NCI-H1436 (cell line): ENCODE results near the gene GAB4.
A peak's percentile ranks its signal among the peaks of the same experiment; 100 is the strongest.
"Not testable (repeated sequence)": the region's sequence is repeated elsewhere in the genome, so short reads cannot be mapped to it uniquely, and the experiment has no call there.

ENCODE experiments used
- DNase-seq: peaks from one replicate; lab custom pipeline; 2025; lab: John Stamatoyannopoulos, UW

Gene GAB4

DNA sequence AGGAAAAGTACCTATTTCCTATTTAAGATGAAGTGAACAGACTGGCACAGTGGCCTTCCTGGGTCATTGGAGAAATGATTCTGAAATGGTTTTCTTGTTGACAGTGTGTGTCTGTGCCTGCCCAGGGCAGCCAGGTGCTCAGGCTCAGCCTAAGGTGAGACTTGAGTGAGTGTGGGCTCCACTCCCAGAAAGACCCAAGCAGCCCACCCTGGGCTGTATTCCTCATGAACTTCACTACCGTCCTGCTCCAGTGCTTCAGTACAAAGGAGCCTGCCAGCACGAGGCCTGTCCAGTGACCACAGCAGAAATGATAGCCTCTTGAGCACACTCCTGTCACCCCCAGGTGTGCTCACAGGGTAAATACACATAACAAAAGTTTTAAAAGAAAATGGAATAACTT is 49.5 kb downstream of the GAB4 start:
- DNase-seq: no peak

DNA sequence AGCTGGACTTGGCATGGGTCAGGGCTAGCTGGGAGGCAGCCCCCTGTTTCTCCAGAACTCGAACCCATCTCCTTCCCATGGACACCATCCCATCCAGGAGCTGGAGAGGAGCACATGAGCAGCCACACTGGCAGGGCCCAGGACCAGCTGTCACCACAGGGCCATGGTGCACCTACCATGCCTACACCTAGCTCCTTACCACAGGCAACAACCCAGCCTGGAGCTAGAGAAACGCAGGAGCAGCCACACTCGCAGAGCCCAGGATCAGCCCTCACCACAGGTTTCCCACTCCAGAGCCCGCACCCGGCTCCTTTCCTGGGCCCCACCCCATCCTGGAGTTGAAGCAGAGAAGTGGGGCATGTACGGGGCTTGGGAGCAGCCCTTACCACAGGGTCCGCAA is 50.2 kb downstream of the GAB4 start:
- no peak for DNase-seq

DNA sequence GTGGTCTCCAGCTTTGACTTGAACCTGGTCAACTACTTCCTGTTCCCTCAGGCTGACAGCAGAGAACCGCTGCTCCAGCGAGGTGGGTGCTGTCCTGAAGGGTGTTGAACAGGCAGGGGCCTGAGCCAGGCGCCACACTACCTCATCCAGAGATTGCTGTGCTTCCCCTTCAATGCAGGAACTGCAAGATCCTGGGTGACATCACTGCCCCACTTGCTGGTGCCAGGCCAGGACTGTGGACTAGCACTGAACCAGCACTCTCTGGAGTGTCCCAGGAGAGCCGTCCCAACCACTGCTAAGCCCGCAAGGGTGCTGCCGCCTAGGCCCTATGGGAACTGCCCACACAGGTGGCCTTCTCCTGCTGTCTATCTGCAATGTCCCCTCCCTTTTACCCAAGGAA is 51.7 kb downstream of the GAB4 start:
- no peak for DNase-seq

DNA sequence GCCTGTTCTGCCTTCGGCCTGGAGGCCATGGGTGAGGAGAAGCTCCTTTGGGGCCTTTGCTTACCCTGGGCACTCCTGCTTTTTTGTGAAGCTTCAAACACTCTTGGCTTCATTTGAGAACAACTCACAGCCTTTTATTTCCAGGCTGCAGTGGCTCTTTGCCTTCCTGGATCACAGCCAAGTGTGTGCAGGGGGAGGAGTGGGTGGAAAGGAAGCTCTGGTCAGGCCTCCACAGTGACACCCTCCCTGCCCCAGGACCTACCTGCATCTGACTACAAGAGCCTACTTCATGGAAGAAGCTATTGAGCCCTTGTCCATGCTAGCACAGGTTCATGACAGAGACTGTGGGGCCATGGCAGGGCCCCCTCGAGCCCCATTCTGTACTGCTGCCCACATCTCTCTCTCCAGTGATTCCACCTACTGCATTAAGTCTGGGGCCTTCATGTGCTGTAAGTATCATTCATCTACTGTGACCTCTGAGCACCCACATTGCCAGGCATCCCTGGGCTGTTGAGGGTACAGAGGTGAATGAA is 52.3 kb downstream of the GAB4 start:
- DNase-seq: no peak

DNA sequence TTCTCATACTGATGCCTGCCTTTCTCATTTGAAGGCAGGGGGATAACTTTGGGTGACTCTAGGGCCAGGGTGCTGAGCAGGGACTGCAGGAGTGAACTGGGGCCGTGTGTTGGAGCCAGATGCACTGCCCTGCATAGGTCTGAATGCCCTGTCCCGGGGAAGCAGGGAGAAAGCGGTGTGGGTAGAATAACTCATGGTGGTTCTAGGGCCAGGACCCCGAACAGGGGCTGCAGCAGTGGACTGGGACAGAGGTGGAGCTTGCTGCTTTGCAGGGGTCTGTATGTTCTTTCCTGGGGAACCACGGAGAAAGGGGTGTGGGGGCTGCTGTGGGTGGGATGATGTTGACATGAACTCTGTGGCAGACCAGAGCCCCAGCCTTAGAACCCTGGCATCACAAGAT is 52.9 kb downstream of the GAB4 start:
- no peak for DNase-seq

DNA sequence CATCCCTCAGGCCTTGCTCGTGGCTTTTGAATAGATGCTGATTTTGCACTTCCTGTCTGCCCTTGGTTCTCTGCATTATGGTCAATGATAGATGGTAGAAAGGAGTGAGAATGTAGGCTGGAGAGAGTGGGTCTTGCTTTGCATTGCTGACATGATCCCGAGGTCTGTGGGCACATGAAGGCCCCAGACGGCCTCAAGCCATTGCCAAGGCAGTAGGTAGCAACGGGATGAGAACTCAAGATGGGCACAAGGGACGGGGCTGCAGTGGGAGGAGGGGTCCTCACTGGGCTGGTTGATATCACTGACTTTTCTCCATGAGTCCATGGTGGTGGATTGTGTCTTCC is 54.0 kb downstream of the GAB4 start:
- no peak for DNase-seq

DNA sequence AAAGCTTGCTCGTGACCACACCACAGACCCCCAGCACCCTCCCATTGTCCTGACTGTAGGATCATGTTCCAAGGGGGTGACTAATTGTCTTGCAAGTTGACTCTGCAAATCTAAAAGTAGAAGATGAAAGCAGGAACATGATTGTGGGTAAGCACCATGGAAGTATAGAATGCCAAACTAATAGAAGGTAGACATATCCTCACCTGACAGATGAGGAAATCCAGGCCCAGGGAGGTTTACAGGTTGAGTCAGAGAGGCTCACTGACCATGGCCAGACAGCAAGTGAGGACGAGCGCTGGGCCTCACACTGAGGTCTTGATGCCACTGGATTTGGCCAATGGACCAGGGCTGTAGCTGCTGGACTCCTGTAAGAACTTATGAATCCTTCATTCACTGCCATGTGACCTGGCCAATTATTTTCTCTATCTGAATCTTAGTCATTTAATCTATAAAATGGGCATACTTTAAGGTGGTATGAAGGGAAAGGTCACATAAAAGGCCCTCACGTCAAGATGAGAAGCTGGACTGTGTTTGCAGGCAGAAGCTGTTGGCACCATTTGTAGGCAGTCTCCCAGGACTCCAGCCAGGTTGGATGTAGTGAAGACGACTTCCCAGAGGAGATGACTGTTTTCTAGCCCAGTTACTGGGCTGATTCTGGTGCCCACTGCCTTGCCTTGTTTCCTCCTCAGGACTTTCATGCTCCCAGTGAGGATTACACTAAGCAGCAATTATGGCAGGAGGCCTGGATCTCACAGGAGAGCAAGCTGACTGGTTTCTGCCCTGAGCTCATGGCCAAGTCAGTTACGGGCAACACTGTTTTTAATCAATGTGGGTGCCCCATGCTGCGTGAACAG is 54.6 kb downstream of the GAB4 start:
- DNase-seq: no peak

DNA sequence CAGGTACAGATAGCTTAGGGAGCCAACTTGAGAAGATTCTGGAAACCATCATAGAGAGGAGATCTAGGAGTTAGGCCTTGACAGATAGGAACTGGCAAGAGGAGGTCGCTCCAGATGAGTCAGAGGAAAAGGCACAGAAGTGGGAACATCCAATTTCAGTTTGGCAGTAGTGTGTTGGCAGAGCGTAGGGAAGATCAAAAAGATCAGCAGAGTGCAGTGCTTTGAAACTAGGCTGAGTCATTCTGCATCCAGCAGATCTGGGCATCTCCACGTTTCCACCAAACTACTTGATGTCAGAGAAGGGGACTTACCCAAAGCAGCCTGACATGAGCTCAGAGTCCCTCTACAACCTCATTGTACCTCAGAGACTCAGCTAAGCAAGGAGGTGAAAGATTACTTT is 58.5 kb downstream of the GAB4 start:
- no peak for DNase-seq

DNA sequence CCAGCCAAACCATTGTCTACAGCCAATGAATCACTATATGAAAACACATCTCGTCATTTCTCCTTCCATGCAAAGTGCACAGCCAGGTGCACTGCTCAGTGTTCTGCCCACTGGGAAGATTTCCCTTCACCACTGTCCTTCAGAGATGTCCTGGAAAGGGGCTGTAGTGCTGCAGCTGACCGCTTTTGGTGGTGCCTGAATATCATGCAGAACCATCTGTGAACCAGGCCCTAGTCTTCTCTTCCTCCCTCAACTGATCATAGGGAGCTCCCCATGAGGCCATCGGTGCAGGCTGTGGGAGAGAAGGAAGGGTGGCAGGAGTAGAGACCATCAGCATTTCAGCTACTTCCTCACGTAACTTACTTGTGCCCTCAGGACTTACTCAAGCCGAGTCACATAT is 70.2 kb downstream of the GAB4 start:
- DNase-seq: no peak

DNA sequence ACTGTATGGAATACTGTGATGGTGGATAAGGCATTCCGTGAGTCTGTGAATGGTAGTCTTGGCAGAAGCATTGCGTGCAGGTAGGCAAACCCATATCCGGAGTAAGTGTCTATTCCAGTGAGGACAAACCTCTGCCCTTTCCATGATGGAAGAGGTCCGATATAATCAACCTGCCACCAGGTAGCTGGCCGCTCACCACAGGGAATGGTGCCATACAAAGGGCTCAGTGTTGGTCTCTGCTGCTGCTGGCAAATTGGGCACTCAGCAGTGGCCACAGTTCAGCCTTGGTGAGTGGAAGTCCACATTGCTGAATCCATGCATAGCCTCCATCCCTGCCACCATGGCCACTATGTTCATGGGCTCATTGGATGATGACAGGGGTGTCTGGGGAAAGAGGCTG is 70.8 kb downstream of the GAB4 start:
- not testable (repeated sequence) for DNase-seq

DNA sequence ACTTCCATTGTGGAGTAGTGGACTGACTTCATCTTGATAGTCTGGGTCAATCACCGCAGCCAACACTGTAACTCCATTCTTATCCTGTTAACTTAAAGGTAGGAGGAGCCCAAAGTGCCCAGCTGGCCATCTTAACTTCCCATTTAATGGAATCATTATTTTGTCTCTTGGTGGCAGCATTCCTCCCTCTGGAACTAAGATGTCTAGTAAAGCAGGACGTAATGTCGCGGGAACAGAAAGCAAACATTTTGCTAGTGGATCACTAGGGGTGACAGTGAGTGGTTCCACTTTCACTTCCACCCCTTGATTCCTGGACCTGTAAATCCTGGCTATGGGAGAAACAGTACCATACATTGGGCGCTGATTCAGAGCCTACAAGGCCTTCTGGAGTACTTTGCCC is 71.4 kb downstream of the GAB4 start:
- DNase-seq: no peak

DNA sequence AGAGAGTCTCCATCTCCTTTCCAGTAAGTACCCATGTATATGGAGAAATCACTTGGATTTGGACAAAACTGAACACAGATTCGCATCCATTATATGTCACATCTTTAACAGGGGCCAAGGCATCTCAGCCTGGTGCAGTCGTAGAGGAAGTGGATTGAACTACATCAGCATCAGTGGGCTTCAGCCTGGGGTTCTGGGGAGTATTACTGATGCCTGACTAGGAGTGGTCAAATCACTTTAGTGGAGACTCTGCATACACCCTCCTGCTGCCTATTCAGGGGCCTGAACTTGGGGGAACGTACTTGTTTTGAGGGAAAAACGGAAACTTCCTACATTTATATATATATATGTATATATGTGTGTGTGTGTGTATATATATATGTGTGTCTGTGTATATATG is 72.8 kb downstream of the GAB4 start:
- DNase-seq: no peak

DNA sequence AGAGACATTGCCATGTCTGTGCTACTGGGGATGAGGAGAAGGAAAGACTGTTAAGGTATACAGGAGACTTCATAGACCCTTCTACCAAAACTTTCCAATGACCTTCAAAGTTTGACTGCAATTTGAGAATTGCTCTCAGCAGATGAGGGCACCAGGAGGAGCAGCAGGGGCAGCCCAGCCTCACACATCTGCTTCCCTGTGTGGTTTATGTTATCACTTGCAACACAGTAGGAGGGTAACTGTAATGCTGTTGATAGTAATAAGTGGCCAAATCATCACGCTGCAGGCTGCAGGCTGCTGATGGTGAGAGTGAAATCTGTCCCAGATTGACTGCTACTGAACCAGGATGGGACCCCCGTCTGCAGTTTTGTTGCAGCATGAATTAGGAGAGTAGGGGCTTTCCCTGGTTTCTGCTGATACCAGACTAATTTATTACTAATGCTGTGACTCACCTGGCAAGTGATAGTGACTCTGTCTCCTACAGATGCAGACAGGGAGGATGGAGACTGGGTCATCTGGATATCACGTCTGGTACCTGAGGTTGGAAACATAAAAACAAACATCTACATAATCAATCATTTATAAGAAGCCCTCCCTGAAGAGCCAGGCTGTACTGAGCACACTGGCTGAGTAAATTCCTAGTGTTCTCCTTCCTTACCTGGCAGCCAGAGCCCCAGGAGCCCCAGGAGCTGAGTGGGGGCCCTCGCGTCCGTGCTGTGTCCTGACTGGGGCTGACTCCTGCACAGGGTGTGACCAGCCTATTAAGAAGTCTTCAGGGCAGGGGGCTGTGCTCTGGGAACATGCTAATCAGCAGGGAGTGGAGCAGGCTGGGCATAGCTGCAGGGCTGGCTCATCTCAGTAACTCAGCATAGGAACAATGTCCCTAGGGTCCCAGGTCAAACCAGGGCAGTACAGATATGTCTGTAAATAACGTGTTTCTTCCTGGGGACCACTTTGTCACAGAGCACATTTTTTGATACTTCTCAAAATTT is 74.4 kb downstream of the GAB4 start:
- no peak for DNase-seq

DNA sequence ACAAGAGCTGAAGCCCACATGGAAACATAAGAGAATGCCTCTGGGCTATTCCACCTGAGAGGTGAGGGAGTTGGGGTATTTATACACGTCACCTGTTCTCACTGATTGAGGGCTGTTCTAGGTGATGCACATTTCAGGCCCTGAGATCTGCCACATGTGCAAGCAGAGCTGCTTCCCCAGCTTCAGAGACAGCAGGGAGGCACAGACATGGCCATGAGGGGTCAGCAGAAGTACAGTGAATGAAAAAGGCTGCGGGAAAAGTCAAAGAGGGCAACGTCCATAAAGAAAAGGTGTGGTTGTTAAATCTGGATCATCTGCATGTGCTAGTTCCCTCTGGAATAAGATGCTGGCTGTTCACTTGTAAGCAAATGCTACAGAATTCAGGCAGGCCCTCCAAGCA is 75.4 kb downstream of the GAB4 start:
- DNase-seq: no peak

DNA sequence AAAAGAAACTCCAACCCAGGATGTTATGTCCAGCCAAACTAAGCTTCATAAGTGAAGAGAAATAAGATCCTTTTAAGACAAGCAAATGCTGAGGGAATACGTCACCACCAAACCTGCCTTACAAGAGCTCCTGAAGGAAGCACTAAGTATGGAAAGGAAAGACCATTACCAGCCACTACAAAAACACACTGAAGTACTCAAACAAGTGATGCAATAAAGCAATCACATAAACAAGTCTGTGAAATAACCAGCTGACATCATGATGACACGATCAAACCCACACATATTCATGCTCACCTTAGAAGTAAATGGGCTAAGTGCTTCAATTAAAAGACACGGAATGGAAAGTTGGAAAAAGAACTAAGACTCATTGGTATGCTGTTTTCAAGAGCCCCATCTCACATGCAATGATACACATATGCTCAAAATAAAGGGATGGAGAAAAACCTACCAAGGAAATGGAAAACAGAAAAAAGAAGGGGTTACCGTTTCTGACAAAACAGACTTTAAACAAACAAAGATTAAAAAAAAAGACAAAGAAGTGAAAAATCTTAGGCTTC is 82.5 kb downstream of the GAB4 start:
- no peak for DNase-seq

DNA sequence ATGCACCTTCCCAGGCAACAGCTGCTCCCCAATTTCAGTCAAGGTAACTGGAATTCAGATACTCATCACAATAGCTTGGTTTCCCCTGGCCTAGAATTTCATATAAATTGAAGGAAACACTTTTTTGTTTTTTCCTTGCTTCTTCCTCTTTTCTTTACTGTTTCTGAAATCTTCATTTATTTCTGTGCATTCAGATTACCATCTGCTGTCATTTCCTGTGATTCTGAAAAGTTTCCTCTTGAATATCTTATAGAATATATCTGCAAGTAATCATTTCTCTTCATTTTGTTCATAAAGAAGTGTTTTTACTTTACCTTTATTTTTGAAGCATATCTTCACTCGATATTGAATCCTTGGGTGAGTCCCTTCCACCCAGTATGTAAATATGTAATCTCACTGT is 85.3 kb downstream of the GAB4 start:
- no peak for DNase-seq

DNA sequence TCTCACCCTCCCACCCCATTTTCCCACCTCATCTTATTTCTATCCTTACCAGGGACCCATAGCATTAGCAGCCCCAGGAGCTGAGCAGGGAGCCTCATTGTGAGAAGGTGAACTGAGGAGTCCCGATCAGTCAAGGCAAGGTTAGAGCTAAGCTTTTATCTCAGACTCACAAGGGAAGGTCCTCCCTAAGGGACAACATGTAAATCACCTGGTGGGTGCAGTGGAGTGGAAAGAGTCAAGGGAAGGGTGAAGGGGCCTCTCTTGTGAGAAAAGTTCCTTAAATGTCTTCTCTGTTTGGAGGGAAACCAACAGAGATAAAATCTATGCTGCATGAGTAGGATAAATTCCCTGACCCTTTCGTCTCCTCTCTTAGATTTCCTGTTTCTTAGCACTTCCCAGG is 85.9 kb downstream of the GAB4 start:
- DNase-seq: no peak

DNA sequence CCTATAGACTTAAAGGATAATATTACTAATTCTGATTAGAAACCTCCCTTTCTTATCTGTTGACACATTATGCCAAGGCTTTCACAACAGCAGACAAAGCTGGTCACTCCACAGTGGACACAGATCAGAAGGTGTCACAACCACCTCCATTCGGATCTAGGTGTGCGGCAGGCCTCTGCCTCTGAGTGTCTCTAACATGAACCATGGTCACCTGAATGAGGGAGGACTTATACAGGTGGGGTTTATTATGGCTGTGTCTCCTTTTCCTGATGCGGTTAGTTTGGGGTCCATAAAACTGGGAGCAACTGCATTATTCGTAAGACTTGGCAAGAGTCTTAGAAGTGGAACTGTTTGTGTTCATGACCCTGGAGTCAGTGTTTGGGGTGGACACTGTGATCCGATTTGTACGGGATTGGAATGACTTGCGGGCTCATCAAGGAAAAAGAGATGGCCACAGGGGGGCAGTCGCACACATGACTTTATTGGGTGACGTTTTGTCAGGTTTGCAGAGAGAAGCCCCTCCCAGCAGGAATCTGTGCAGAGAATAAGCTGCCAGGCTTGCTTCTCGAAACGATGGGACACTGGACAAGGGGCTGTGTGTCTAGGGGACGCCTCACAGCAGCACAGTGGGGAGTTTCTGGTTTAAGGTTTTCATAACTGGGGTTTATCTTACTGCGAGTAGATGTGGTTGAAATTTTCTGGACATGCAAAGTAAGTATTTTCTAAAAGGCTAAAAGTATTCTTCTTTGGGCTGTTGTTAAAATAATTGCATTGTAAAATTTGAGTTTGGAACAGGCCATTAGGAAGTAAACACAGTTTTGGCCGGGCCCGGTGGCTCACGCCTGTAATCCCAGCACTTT is 90.6 kb downstream of the GAB4 start:
- DNase-seq: peak; percentile 41

DNA sequence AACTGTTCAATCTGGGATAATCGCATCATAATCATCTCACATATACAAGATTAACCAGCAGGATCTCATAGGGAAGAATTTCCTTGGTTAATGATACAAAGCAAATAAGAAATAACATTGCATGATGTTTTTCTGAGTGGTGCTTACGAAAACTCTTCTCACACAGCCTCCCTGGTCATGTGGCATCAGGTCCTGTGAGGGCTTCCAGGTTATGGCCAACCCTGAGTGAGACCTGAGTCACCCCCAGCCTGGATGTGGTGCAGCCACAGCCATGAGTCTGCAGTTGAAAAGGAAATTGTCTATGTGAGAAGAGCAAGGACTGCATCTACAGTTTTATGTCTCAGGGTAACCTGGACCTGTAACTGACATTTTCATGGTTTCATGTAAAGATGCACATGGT is 92.3 kb downstream of the GAB4 start:
- DNase-seq: no peak

DNA sequence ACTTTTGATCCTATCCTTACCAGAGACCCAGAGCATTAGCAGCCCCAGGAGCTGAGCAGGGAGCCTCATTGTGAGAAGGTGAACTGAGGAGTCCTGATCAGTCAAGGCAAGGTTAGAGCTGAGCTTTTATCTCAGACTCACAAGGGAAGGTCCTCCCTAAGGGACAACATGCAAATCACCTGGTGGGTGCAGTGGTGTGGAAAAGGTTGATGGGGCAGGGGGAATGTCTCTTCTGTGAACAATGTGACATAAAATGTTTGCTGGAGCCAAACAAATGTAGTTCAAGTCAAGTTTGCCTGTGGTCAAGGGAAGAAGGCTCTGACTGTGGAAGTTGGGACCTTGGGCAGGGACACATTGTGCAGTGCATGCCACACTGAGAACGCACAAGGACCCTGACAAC is 93.1 kb downstream of the GAB4 start:
- not testable (repeated sequence) for DNase-seq

DNA sequence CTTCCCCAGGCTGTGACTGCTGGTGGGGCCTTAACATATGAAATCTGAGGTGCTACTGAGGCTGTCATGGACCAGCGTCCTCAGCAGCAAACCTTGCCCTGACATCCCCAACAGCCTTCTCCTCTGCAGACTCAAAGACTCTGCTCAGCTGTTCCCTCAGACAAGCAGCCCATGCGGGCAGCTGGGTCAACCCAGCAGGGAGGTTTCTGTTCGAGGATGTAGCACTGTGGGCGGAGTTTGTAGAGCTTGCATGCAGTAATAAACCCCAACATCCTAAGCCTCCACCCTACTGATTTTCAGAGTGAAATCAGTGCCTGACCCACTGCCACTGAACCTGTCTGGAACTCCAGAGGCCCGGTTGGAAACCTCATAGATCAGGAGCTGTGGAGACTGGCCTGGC is 94.0 kb downstream of the GAB4 start:
- no peak for DNase-seq

DNA sequence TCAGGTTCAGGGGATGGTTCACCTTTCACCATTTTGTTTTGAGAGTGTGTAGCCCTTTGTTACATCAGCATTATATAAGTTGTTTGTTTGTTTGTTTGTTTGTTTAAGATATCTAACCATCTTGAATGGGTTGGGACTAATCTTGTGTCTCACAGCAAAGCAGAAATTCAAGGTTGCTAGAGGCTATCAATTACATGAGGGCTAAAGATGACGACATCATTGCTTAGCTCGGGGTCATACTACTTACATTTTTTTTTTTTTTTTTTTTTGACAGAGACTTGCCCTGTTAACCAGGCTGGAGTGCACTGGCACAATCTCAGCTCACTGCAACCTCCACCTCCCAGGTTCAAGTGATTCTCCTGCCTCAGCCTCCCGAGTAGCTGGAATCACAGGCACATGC is 95.7 kb downstream of the GAB4 start:
- DNase-seq: no peak
